Activated T-helper 17 cell treated with anti-CD3 and anti-CD28 coated beads, Interleukin-2, amount 50 U/mL, for 72 hours (primary cell): Measurements from ENCODE around the gene C1QTNF8. TPM values are rescaled to one million over a fixed set of nuclear protein-coding genes. Genes with fewer than 3 reads are reported as not detected.

Experiments used
- ATAC-seq: fragments of 150-1000 bp; cut with Tn5 transposase; replicated peaks from 2 replicates; pipeline ENCODE4 v1.10.0; 2021; ENCODE audit warnings: mild to moderate bottlenecking, moderate library complexity
- H3K27ac Mint-ChIP-seq: one replicate; pipeline ENCODE4 v1.8.0; 2022; ENCODE audit warnings: mixed read lengths
- H3K27me3 Mint-ChIP-seq: one replicate; pipeline ENCODE4 v1.8.0; 2022; ENCODE audit warnings: mixed read lengths
- H3K36me3 Mint-ChIP-seq: one replicate; pipeline ENCODE4 v1.8.0; 2022; ENCODE audit warnings: low read depth, mild to moderate bottlenecking, mixed read lengths
- H3K4me1 Mint-ChIP-seq: one replicate; pipeline ENCODE4 v1.8.0; 2022; ENCODE audit warnings: mixed read lengths
- H3K4me3 Mint-ChIP-seq: one replicate; pipeline ENCODE4 v1.8.0; 2022; ENCODE audit warnings: mild to moderate bottlenecking, mixed read lengths
- H3K9me3 Mint-ChIP-seq: one replicate; pipeline ENCODE4 v1.8.0; 2022; ENCODE audit warnings: mixed read lengths
- total RNA-seq, 2 donors: library from RNA; stranded (reverse); gene quantifications; one replicate each; pipeline ENCODE4 v1.2.3, GENCODE V29; 2022

The C1QTNF8 gene
- total RNA-seq, 2 donors from 2014 or later = not detected

GRCh38 chr16:1121009-1121408 lies 25.0 kb upstream of the C1QTNF8 start:
- H3K27ac Mint-ChIP-seq = no peak overlapping the region
- H3K9me3 Mint-ChIP-seq = no peaks in the 10 kb centered on the region

GRCh38 chr16:1120577-1120941 lies 24.5 kb upstream of the C1QTNF8 start:
- no peak overlapping the region for H3K27ac Mint-ChIP-seq
- ATAC-seq = no peak
- H3K9me3 Mint-ChIP-seq = no peaks in the 10 kb centered on the region
- no peak overlapping the region for H3K4me3 Mint-ChIP-seq
- no peaks in the 10 kb centered on the region for H3K36me3 Mint-ChIP-seq
- no peaks in the 10 kb centered on the region for H3K4me1 Mint-ChIP-seq
- no peaks in the 10 kb centered on the region for H3K27me3 Mint-ChIP-seq

More at GRCh38 chr16:1121009-1121408, 25.0 kb upstream of the C1QTNF8 start:
- Mint-ChIP-seq H3K4me1 (no peaks in the 10 kb centered on the region), H3K27me3 (no peaks in the 10 kb centered on the region), H3K4me3 (no peak overlapping the region), H3K36me3 (no peaks in the 10 kb centered on the region)
- no peak for ATAC-seq

- no peak for ATAC-seq
- no peaks in the 10 kb centered on the region for H3K4me1 Mint-ChIP-seq
- H3K9me3 Mint-ChIP-seq = no peaks in the 10 kb centered on the region
- no peak overlapping the region for H3K27ac Mint-ChIP-seq
- no peaks in the 10 kb centered on the region for H3K27me3 Mint-ChIP-seq
- H3K36me3 Mint-ChIP-seq = no peaks in the 10 kb centered on the region
- no peak overlapping the region for H3K4me3 Mint-ChIP-seq
Observed at GRCh38 chr16:1119766-1120576, 23.9 kb upstream of the C1QTNF8 start.

- Mint-ChIP-seq H3K4me1 (no peaks in the 10 kb centered on the region), H3K36me3 (no peaks in the 10 kb centered on the region), H3K27me3 (no peaks in the 10 kb centered on the region), H3K4me3 (no peak overlapping the region), H3K27ac (no peak overlapping the region), H3K9me3 (no peaks in the 10 kb centered on the region)
- ATAC-seq = no peak
Observed at GRCh38 chr16:1119129-1119528, 23.1 kb upstream of the C1QTNF8 start.

- Mint-ChIP-seq H3K4me3 (no peak overlapping the region), H3K36me3 (no peaks in the 10 kb centered on the region), H3K9me3 (no peaks in the 10 kb centered on the region), H3K4me1 (no peaks in the 10 kb centered on the region), H3K27ac (no peak overlapping the region), H3K27me3 (no peaks in the 10 kb centered on the region)
- no peak for ATAC-seq
Observed at GRCh38 chr16:1117926-1118325, 21.9 kb upstream of the C1QTNF8 start.

GRCh38 chr16:1117176-1117900 lies 21.3 kb upstream of the C1QTNF8 start:
- no peak for ATAC-seq
- no peak overlapping the region for H3K27ac Mint-ChIP-seq
- no peaks in the 10 kb centered on the region for H3K27me3 Mint-ChIP-seq
- no peaks in the 10 kb centered on the region for H3K4me1 Mint-ChIP-seq
- H3K36me3 Mint-ChIP-seq = no peaks in the 10 kb centered on the region
- H3K9me3 Mint-ChIP-seq = no peaks in the 10 kb centered on the region
- H3K4me3 Mint-ChIP-seq = no peak overlapping the region

GRCh38 chr16:1116693-1117077 lies 20.6 kb upstream of the C1QTNF8 start:
- H3K27ac Mint-ChIP-seq = no peak overlapping the region
- no peaks in the 10 kb centered on the region for H3K36me3 Mint-ChIP-seq
- ATAC-seq = no peak
- no peaks in the 10 kb centered on the region for H3K4me1 Mint-ChIP-seq
- H3K4me3 Mint-ChIP-seq = no peak overlapping the region
- no peaks in the 10 kb centered on the region for H3K27me3 Mint-ChIP-seq
- H3K9me3 Mint-ChIP-seq = no peaks in the 10 kb centered on the region

GRCh38 chr16:1113889-1114526 lies 18.0 kb upstream of the C1QTNF8 start:
- H3K4me1 Mint-ChIP-seq = no peaks in the 10 kb centered on the region
- H3K27ac Mint-ChIP-seq = no peak overlapping the region
- no peaks in the 10 kb centered on the region for H3K9me3 Mint-ChIP-seq
- ATAC-seq = no peak
- no peaks in the 10 kb centered on the region for H3K36me3 Mint-ChIP-seq
- H3K27me3 Mint-ChIP-seq = no peaks in the 10 kb centered on the region
- H3K4me3 Mint-ChIP-seq = no peak overlapping the region

- Mint-ChIP-seq H3K27ac (no peak overlapping the region), H3K36me3 (no peaks in the 10 kb centered on the region), H3K4me1 (no peaks in the 10 kb centered on the region), H3K9me3 (no peaks in the 10 kb centered on the region), H3K27me3 (no peaks in the 10 kb centered on the region), H3K4me3 (no peak overlapping the region)
- no peak for ATAC-seq
Observed at GRCh38 chr16:1113489-1113888, 17.4 kb upstream of the C1QTNF8 start.

GRCh38 chr16:1112506-1113184 lies 16.6 kb upstream of the C1QTNF8 start:
- no peaks in the 10 kb centered on the region for H3K27me3 Mint-ChIP-seq
- H3K4me3 Mint-ChIP-seq = no peak overlapping the region
- no peaks in the 10 kb centered on the region for H3K4me1 Mint-ChIP-seq
- H3K9me3 Mint-ChIP-seq = no peaks in the 10 kb centered on the region
- no peak overlapping the region for H3K27ac Mint-ChIP-seq
- H3K36me3 Mint-ChIP-seq = no peaks in the 10 kb centered on the region
- no peak for ATAC-seq

GRCh38 chr16:1109648-1110047 lies 13.6 kb upstream of the C1QTNF8 start:
- ATAC-seq = no peak
- Mint-ChIP-seq H3K27me3 (no peaks in the 10 kb centered on the region), H3K27ac (no peak overlapping the region), H3K36me3 (no peaks in the 10 kb centered on the region), H3K9me3 (no peaks in the 10 kb centered on the region), H3K4me3 (no peak overlapping the region), H3K4me1 (no peaks in the 10 kb centered on the region)

- no peaks in the 10 kb centered on the region for H3K9me3 Mint-ChIP-seq
- no peak overlapping the region for H3K4me3 Mint-ChIP-seq
- no peak for ATAC-seq
- H3K4me1 Mint-ChIP-seq = no peaks in the 10 kb centered on the region
- no peaks in the 10 kb centered on the region for H3K36me3 Mint-ChIP-seq
- no peaks in the 10 kb centered on the region for H3K27me3 Mint-ChIP-seq
- H3K27ac Mint-ChIP-seq = no peak overlapping the region
Observed at GRCh38 chr16:1108299-1109252, 12.5 kb upstream of the C1QTNF8 start.

GRCh38 chr16:1107731-1108130 lies 11.7 kb upstream of the C1QTNF8 start:
- Mint-ChIP-seq H3K4me3 (no peak overlapping the region), H3K27me3 (no peaks in the 10 kb centered on the region), H3K27ac (no peak overlapping the region), H3K36me3 (no peaks in the 10 kb centered on the region), H3K4me1 (no peaks in the 10 kb centered on the region), H3K9me3 (no peaks in the 10 kb centered on the region)
- no peak for ATAC-seq

GRCh38 chr16:1107141-1107540 lies 11.1 kb upstream of the C1QTNF8 start:
- ATAC-seq = no peak
- Mint-ChIP-seq H3K36me3 (no peaks in the 10 kb centered on the region), H3K27ac (no peak overlapping the region)

More at GRCh38 chr16:1107141-1107540, 11.1 kb upstream of the C1QTNF8 start:
- Mint-ChIP-seq H3K4me3 (no peak overlapping the region), H3K9me3 (no peaks in the 10 kb centered on the region), H3K27me3 (no peaks in the 10 kb centered on the region), H3K4me1 (no peaks in the 10 kb centered on the region)
